Liver (tissue), 9 donors: ENCODE results near the gene PARD3B. TPM values are rescaled to one million over a fixed set of nuclear protein-coding genes. Genes with fewer than 3 reads are reported as not detected.

Experiments
- DNase-seq: peaks from one replicate; pipeline ENCODE4 v3.0.0-alpha.2; 2017; ENCODE audit warnings: low spot score
- H3K27ac ChIP-seq, 2 donors: one replicate each; pipeline ENCODE4 v1.7.0; 2013; ENCODE audit warnings: inconsistent platforms in 2 of 2, low read length in 2 of 2, control low read depth in 1 of 2, low read depth in 1 of 2, mild to moderate bottlenecking in 1 of 2
- H3K27me3 ChIP-seq, 4 donors: one replicate each; pipeline versions ENCODE4 v1.6.1 to v1.7.0; 2013; ENCODE audit warnings: low read length in 3 of 4, inconsistent platforms in 1 of 4, mild to moderate bottlenecking in 1 of 4, moderate library complexity in 1 of 4; ENCODE audit not compliant: control insufficient read depth in 4 of 4, insufficient read depth in 4 of 4
- H3K36me3 ChIP-seq, 4 donors: one replicate each; pipeline versions ENCODE4 v1.6.1 to v1.7.0; 2013; ENCODE audit warnings: low read length in 3 of 4, mild to moderate bottlenecking in 3 of 4, low read depth in 1 of 4, moderate library complexity in 1 of 4; ENCODE audit not compliant: control insufficient read depth in 4 of 4, insufficient read depth in 3 of 4
- H3K4me1 ChIP-seq, 4 donors: one replicate each; pipeline versions ENCODE4 v1.6.1 to v1.7.0; 2013; ENCODE audit warnings: low read length in 3 of 4, mild to moderate bottlenecking in 3 of 4, moderate library complexity in 1 of 4; ENCODE audit not compliant: control insufficient read depth in 4 of 4, insufficient read depth in 4 of 4
- H3K4me3 ChIP-seq, 3 donors: one replicate each; pipeline versions ENCODE4 v1.6.1 to v1.7.0; 2013; ENCODE audit warnings: low read length in 3 of 3, control low read depth in 1 of 3, low read depth in 1 of 3, mild to moderate bottlenecking in 1 of 3
- H3K9ac ChIP-seq, 2 donors: one replicate each; pipeline ENCODE4 v1.7.0; 2013; ENCODE audit warnings: low read length in 2 of 2, mild to moderate bottlenecking in 2 of 2, moderate library complexity in 2 of 2, control low read depth in 1 of 2, low read depth in 1 of 2
- H3K9me3 ChIP-seq, 4 donors: one replicate each; pipeline versions ENCODE4 v1.6.1 to v1.7.0; 2013; ENCODE audit warnings: low read length in 3 of 4; ENCODE audit not compliant: control insufficient read depth in 4 of 4
- ATF3 ChIP-seq: IDR thresholded peaks from 2 replicates; pipeline ENCODE4 v1.6.1; 2016; ENCODE audit warnings: antibody characterized with exemption
- CTCF ChIP-seq: fragments of 150-350 bp; IDR thresholded peaks from 2 replicates; pipeline ENCODE4 v1.5.1; 2017; ENCODE audit warnings: improper control_type of control experiment, low read depth, low read length; ENCODE audit not compliant: missing input control
- EGR1 ChIP-seq, 2 donors: IDR thresholded peaks; 2 replicates each; pipeline ENCODE4 v1.6.1; 2016 to 2018; ENCODE audit warnings: antibody characterized with exemption in 2 of 2, low read depth in 2 of 2
- FOXA1 ChIP-seq: IDR thresholded peaks from 2 replicates; pipeline ENCODE4 v1.6.1; 2016; ENCODE audit warnings: antibody characterized with exemption
- FOXA2 ChIP-seq: IDR thresholded peaks from 2 replicates; pipeline ENCODE4 v1.6.1; 2016; ENCODE audit warnings: antibody characterized with exemption
- HNF4A ChIP-seq, 2 donors: conservative IDR thresholded peaks; 2 replicates each; pipeline ENCODE4 v1.6.1; 2016; ENCODE audit warnings: antibody characterized with exemption in 2 of 2, mild to moderate bottlenecking in 2 of 2
- JUND ChIP-seq, 2 donors: IDR thresholded peaks; 2 replicates each; pipeline ENCODE4 v1.6.1; 2016; ENCODE audit warnings: antibody characterized with exemption in 2 of 2
- MAX ChIP-seq: IDR thresholded peaks from 2 replicates; pipeline ENCODE4 v1.6.1; 2016; ENCODE audit warnings: antibody characterized with exemption
- NR2F2 ChIP-seq: IDR thresholded peaks from 2 replicates; pipeline ENCODE4 v1.6.1; 2016; ENCODE audit warnings: antibody characterized with exemption
- RAD21 ChIP-seq, 2 donors: IDR thresholded peaks; 2 replicates each; pipeline ENCODE4 v1.6.1; 2016; ENCODE audit warnings: antibody characterized with exemption in 2 of 2, mild to moderate bottlenecking in 2 of 2
- REST ChIP-seq: IDR thresholded peaks from 2 replicates; pipeline ENCODE4 v1.6.1; 2016; ENCODE audit warnings: antibody characterized with exemption, mild to moderate bottlenecking
- RXRA ChIP-seq, 2 donors: IDR thresholded peaks; 2 replicates each; pipeline ENCODE4 v1.6.1; 2017 to 2018; ENCODE audit warnings: antibody characterized with exemption in 2 of 2, mild to moderate bottlenecking in 1 of 2
- SP1 ChIP-seq: IDR thresholded peaks from 2 replicates; pipeline ENCODE4 v1.6.1; 2018; ENCODE audit warnings: antibody characterized with exemption, mild to moderate bottlenecking
- TAF1 ChIP-seq: conservative IDR thresholded peaks from 2 replicates; pipeline ENCODE4 v1.6.1; 2016; ENCODE audit warnings: antibody characterized with exemption, mild to moderate bottlenecking
- YY1 ChIP-seq: IDR thresholded peaks from 2 replicates; pipeline ENCODE4 v1.6.1; 2016; ENCODE audit warnings: antibody characterized with exemption, mild to moderate bottlenecking
- ZBTB33 ChIP-seq: IDR thresholded peaks from 2 replicates; pipeline ENCODE4 v1.6.1; 2016; ENCODE audit warnings: antibody characterized with exemption
- WGBS: extraction: QIAGEN DNeasy Blood & Tissue Kit; methylation state at CpG from one replicate; pipeline ENCODE4 v1.1.7; 2013; 5-methylcytosine and 5-hydroxymethylcytosine counted together
- polyA plus RNA-seq, 2 donors: library from polyadenylated mRNA; stranded (reverse) in 1 of 2; unstranded in 1 of 2; fragments of 200-250 nt in 1 of 2; fragments of >200 nt in 1 of 2; fragmentation: Nextera tagmentation in 1 of 2; extraction: Ambion mirVana in 1 of 2; gene quantifications; one replicate each; pipeline versions ENCODE4 v1.2.1 to v1.2.3, GENCODE V29; 2013 to 2015
- total RNA-seq, 2 donors: library from RNA; depleted of rRNA; stranded (reverse); fragments of >200 nt; gene quantifications; one replicate each; pipeline ENCODE4 v1.2.3, GENCODE V29; 2014
- donor health status: healthy.
- donor health status: healthy.
- donor health status: healthy.
- donor health status: healthy.
- donor health status: healthy.

PARD3B gene
- total and polyA plus RNA-seq, 4 donors, result 1.1 to 10.3 (median 3.7) TPM

GRCh38 chr2:205642599-205643356, 1097.5 kb downstream of the PARD3B start:
- Histone ChIP-seq H3K4me3 (no peak overlapping the region), H3K4me1 (peaks cover 0 to 4% (median 1%) of the 10 kb centered on the region in 4 donors), H3K36me3 (no peaks in the 10 kb centered on the region), H3K9me3 (peaks cover 0 to 2% (median under 1%) of the 10 kb centered on the region in 4 donors), H3K27me3 (no peaks in the 10 kb centered on the region), H3K27ac (no peak overlapping the region), H3K9ac (no peak overlapping the region)
- WGBS, result 60% methylated on average over 6 of the region's 6 CpGs
- no peak for TF ChIP-seq CTCF
- DNase-seq, result no peak

GRCh38 chr2:205643391-205643885, 1098.2 kb downstream of the PARD3B start:
- no peak overlapping the region for H3K27ac ChIP-seq
- H3K4me3 ChIP-seq, result no peak overlapping the region
- no peak overlapping the region for H3K9ac ChIP-seq
- TF ChIP-seq RXRA (IDR thresholded peaks at IDR 0.05), result no peak
- TF ChIP-seq NR2F2, result no peak
- TF ChIP-seq EGR1 (IDR thresholded peaks at IDR 0.05; ENCODE audit: low read depth in 2 of 2), result no peak
- no peak for TF ChIP-seq FOXA1
- TF ChIP-seq SP1, result no peak
- no peak for TF ChIP-seq RAD21 (IDR thresholded peaks at IDR 0.05)
- TF ChIP-seq REST, result no peak
- no peak for TF ChIP-seq JUND (IDR thresholded peaks at IDR 0.05)
- TF ChIP-seq FOXA2, result no peak
- TF ChIP-seq HNF4A (conservative IDR thresholded peaks at IDR 0.05), result no peak
- TF ChIP-seq ATF3, result no peak
- no peak for TF ChIP-seq MAX
- no peak for TF ChIP-seq ZBTB33
- no peak for TF ChIP-seq YY1
- no peak for TF ChIP-seq TAF1
- H3K36me3 ChIP-seq, result no peaks in the 10 kb centered on the region
- no peaks in the 10 kb centered on the region for H3K27me3 ChIP-seq
- no peak for DNase-seq
- WGBS, result 80% methylated on average over 10 of the region's 10 CpGs
- peaks cover 0 to 4% (median 1%) of the 10 kb centered on the region in 4 donors for H3K4me1 ChIP-seq
- peaks cover 0 to 2% (median under 1%) of the 10 kb centered on the region in 4 donors for H3K9me3 ChIP-seq
